ENCODE measurements around the gene ASB18. TPM values are rescaled to one million over a fixed set of nuclear protein-coding genes. Genes with fewer than 3 reads are reported as not detected.

ASB18 gene
- total RNA-seq, 4 donors from 2014 or later, result not detected

- intact Hi-C loops (cut with DNase I; ENCODE audit: low total_unique reads), result no loop called here
- TF ChIP-seq POLR2A (IDR thresholded peaks at IDR 0.05) (no peak), CTCF (IDR thresholded peaks at IDR 0.05) (no peak)
These were observed 107.4 kb downstream of the ASB18 start for GRCh38 chr2:236156860-236157194.

GRCh38 chr2:236156095-236156859 is 107.9 kb downstream of the ASB18 start:
- TF ChIP-seq CTCF (IDR thresholded peaks at IDR 0.05), result no peak
- no peak for TF ChIP-seq POLR2A (IDR thresholded peaks at IDR 0.05)
- WGBS, 2 donors, result 91 to 95% methylated on average over 12 to 15 of the region's 16 CpGs
- peak in 1 of 2 donors; percentile 72 for DNase-seq (ENCODE audit: low spot score in 2 of 2)
- H3K4me3 ChIP-seq (ENCODE audit: low read depth, poor library complexity, severe bottlenecking), result no peak overlapping the region
- intact Hi-C loops (cut with DNase I; ENCODE audit: low total_unique reads), result no loop called here

More at GRCh38 chr2:236156860-236157194, 107.4 kb downstream of the ASB18 start:
- peak in 1 of 2 donors; percentile 54 for DNase-seq (ENCODE audit: low spot score in 2 of 2)
- no peak overlapping the region for H3K4me3 ChIP-seq (ENCODE audit: low read depth, poor library complexity, severe bottlenecking)
- WGBS, 2 donors, result 84 to 91% methylated on average over 6 to 7 of the region's 7 CpGs

- DNase-seq (ENCODE audit: low spot score in 2 of 2), result peak in 1 of 2 donors; percentile 64
- intact Hi-C loops (cut with DNase I; ENCODE audit: low total_unique reads), result no loop called here
- 82 to 86% methylated on average over 3 of the region's 3 CpGs for WGBS, 2 donors
- no peak overlapping the region for H3K4me3 ChIP-seq (ENCODE audit: low read depth, poor library complexity, severe bottlenecking)
- TF ChIP-seq POLR2A (IDR thresholded peaks at IDR 0.05), result no peak
- TF ChIP-seq CTCF (IDR thresholded peaks at IDR 0.05), result no peak
These were observed 108.8 kb downstream of the ASB18 start for GRCh38 chr2:236155406-236155805.

- TF ChIP-seq POLR2A (IDR thresholded peaks at IDR 0.05), result no peak
- no peak for TF ChIP-seq CTCF (IDR thresholded peaks at IDR 0.05)
- H3K4me3 ChIP-seq (ENCODE audit: low read depth, poor library complexity, severe bottlenecking), result no peak overlapping the region
- WGBS, 2 donors, result 91 to 94% methylated on average over 7 of the region's 7 CpGs
- intact Hi-C loops (cut with DNase I; ENCODE audit: low total_unique reads), result loop anchor here (5.0 kb wide), 1 partner anchor 776 kb away; no protein-coding TSS in a partner anchor
- DNase-seq (ENCODE audit: low spot score in 2 of 2), result peak in 1 of 2 donors; percentile 31
These were observed 117.8 kb downstream of the ASB18 start for GRCh38 chr2:236146436-236146835.

- peak in 1 of 2 donors; percentile 57 for DNase-seq (ENCODE audit: low spot score in 2 of 2)
- 91 to 95% methylated on average over 10 of the region's 10 CpGs for WGBS, 2 donors
- no peak overlapping the region for H3K4me3 ChIP-seq (ENCODE audit: low read depth, poor library complexity, severe bottlenecking)
- intact Hi-C loops (cut with DNase I; ENCODE audit: low total_unique reads), result no loop called here
- no peak for TF ChIP-seq POLR2A (IDR thresholded peaks at IDR 0.05)
- TF ChIP-seq CTCF (IDR thresholded peaks at IDR 0.05), result no peak
These were observed 120.4 kb downstream of the ASB18 start for GRCh38 chr2:236143811-236144210.

Other genes with a start within 250 kb of the ASB18 start
- under 1 TPM in 1 of 4 donors, not detected in 3; 0.13 TPM for gene GBX2, start 96.0 kb downstream of the ASB18 start, total RNA-seq